ENCODE measurements around the gene PRAMEF1. TPM values are rescaled to one million over a fixed set of nuclear protein-coding genes. Genes with fewer than 3 reads are reported as not detected.

Gene PRAMEF1
- total and polyA plus RNA-seq, 2 of the 4 experiments (the other 2 are of a cell fraction): not detected

GRCh38 chr1:12764016-12764415 lies 27.2 kb upstream of the PRAMEF1 start:
- Histone ChIP-seq H2BK20ac (ENCODE audit: low read depth, low read length) (no peak overlapping the region), H2BK120ac (ENCODE audit: low read depth, low read length) (no peak overlapping the region), H4K20me1 (ENCODE audit: insufficient read depth, low read length) (no peaks in the 10 kb centered on the region), H4K5ac (ENCODE audit: low read depth, low read length) (no peak overlapping the region), H3K4me2 (ENCODE audit: low read depth, low read length) (no peak overlapping the region), H3K9ac (ENCODE audit: low read depth, low read length) (no peak overlapping the region), H2AK5ac (ENCODE audit: low read depth, low read length) (no peak overlapping the region), H2AK9ac (replicated peaks; ENCODE audit: low read depth, low read length, poor library complexity) (no peak overlapping the region), H3K4ac (ENCODE audit: low read depth, low read length) (no peak overlapping the region), H3K56ac (ENCODE audit: extremely low read depth, insufficient read depth, low read length) (no peak overlapping the region), H3K79me1 (ENCODE audit: low read depth in 1 of 2, low read length in 2 of 2) (no peaks in the 10 kb centered on the region), H3K9me1 (ENCODE audit: insufficient read depth, low read length) (no peaks in the 10 kb centered on the region), H3K4me3 (ENCODE audit: insufficient read depth, low read depth, low read length) (no peak overlapping the region), H4K91ac (ENCODE audit: insufficient read depth, low read depth, low read length) (no peak overlapping the region), H3K18ac (ENCODE audit: low read depth, low read length) (no peak overlapping the region), H2BK15ac (ENCODE audit: low read depth, low read length) (no peak overlapping the region), H3K27ac (ENCODE audit: insufficient read depth, low read length) (no peak overlapping the region), H3K36me3 (ENCODE audit: control insufficient read depth, insufficient read depth, low read length) (no peaks in the 10 kb centered on the region), H2AFZ (replicated peaks; ENCODE audit: low read length, poor library complexity) (no peak overlapping the region), H3K4me1 (ENCODE audit: control insufficient read depth, insufficient read depth, low read length) (no peaks in the 10 kb centered on the region), H3K27me3 (ENCODE audit: control insufficient read depth, insufficient read depth, low read length) (no peaks in the 10 kb centered on the region), H2BK5ac (ENCODE audit: low read depth, low read length, poor library complexity, severe bottlenecking) (no peak overlapping the region), H3K9me3 (ENCODE audit: control insufficient read depth, insufficient read depth, low read length) (peaks cover 29% of the 10 kb centered on the region), H4K8ac (ENCODE audit: low read depth in 2 of 2, low read length in 2 of 2) (no peak overlapping the region), H3K14ac (replicated peaks; ENCODE audit: low read depth, low read length) (no peak overlapping the region), H3K23ac (ENCODE audit: low read depth, low read length) (no peak overlapping the region)
- no TSS peak for BruUV-seq (replicated peaks)
- no peak for ATAC-seq (ENCODE audit: low read depth)
- WGBS, 2 experiments (ENCODE audit: extremely low coverage in 2 of 2, insufficient read length in 1 of 2): 20% methylated on average over 1 of the region's 5 CpGs; no CpG with 5 or more reads in 1 of the 2 experiments
- ChIA-PET POLR2A (ENCODE audit: unreplicated experiment) (no interaction called here), CTCF (interaction anchor here (0.6 kb wide), 1 partner anchor 8 kb away, joined by 3 read pairs; no protein-coding TSS in a partner anchor)
- in situ Hi-C loops (cut with MboI; ENCODE audit: low sequenced_read_pairs) (no loop called here), dilution Hi-C loops (cut with HindIII; ENCODE audit: low sequenced_read_pairs, unreplicated experiment) (no loop called here), intact Hi-C loops (cut with micrococcal nuclease) (no loop called here)
- DNase-seq: no peak
- no peak for TF ChIP-seq NFE2L2 (IDR thresholded peaks at IDR 0.05; ENCODE audit: low read depth, low read length)

Data from IMR-90 (cell line).